ENCODE results near the gene CBFA2T2.

GRCh38 chr20:33656010-33656782 is 166.3 kb downstream of the CBFA2T2 start:
- TF ChIP-seq RCOR1 (IDR thresholded peaks at IDR 0.05; ENCODE audit: insufficient replicate concordance, low read length) = no peak
- TF ChIP-seq RAD21 (IDR thresholded peaks at IDR 0.05; ENCODE audit: low read length) = no peak
- no peak for TF ChIP-seq CTCF (conservative IDR thresholded peaks at IDR 0.05; ENCODE audit: low read depth, low read length)
- TF ChIP-seq NFE2L2 (IDR thresholded peaks at IDR 0.05; ENCODE audit: low read depth, low read length) = no peak
- no peak for TF ChIP-seq BHLHE40 (IDR thresholded peaks at IDR 0.05; ENCODE audit: low read depth, low read length)
- no peak for TF ChIP-seq CEBPB (IDR thresholded peaks at IDR 0.05; ENCODE audit: low read depth, low read length)
- no peak for TF ChIP-seq POLR2A (IDR thresholded peaks at IDR 0.05; ENCODE audit: low read depth, low read length)
- TF ChIP-seq MAZ (IDR thresholded peaks at IDR 0.05; ENCODE audit: borderline replicate concordance, low read depth, low read length) = no peak
- TF ChIP-seq MAFK (IDR thresholded peaks at IDR 0.05; ENCODE audit: low read depth, low read length) = no peak
- no peak for TF ChIP-seq USF2 (IDR thresholded peaks at IDR 0.05; ENCODE audit: low read depth, low read length)
- TF ChIP-seq SMC3 (IDR thresholded peaks at IDR 0.05; ENCODE audit: low read depth, low read length) = no peak
- TF ChIP-seq RFX5 (IDR thresholded peaks at IDR 0.05; ENCODE audit: low read depth, low read length) = no peak

Measured in IMR-90 (cell line).